ENCODE data around the gene WAC.

DNA sequence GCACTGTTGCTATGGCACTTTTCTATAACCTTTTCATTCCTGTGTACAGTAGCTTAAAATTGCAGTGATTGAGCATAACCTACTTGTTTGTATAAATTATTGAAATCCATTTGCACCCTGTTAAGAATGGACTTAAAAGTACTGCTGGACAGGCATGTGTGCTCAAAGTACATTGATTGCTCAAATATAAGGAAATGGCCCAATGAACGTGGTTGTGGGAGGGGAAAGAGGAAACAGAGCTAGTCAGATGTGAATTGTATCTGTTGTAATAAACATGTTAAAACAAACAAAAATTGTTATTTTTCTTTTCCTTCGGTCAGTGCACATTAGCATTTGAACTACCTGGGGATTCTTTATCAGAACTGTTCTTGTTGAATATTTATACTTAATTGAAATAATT, 87.3 kb downstream of the WAC start:
- TF ChIP-seq L3MBTL2 (conservative IDR thresholded peaks at IDR 0.05) (no peak), SUZ12 (IDR thresholded peaks at IDR 0.05) (no peak), FOXM1 (IDR thresholded peaks at IDR 0.05; ENCODE audit: borderline replicate concordance) (no peak), SP1 (IDR thresholded peaks at IDR 0.05) (no peak), ELF4 (IDR thresholded peaks at IDR 0.05) (no peak)
- TF ChIP-seq, protein P1, sequence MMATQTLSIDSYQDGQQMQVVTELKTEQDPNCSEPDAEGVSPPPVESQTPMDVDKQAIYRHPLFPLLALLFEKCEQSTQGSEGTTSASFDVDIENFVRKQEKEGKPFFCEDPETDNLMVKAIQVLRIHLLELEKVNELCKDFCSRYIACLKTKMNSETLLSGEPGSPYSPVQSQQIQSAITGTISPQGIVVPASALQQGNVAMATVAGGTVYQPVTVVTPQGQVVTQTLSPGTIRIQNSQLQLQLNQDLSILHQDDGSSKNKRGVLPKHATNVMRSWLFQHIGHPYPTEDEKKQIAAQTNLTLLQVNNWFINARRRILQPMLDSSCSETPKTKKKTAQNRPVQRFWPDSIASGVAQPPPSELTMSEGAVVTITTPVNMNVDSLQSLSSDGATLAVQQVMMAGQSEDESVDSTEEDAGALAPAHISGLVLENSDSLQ (IDR thresholded peaks at IDR 0.05) = no peak
